SK-N-SH (cell line): ENCODE data around the gene MVB12B. TPM values are rescaled to one million over a fixed set of nuclear protein-coding genes. Genes with fewer than 3 reads are reported as not detected.

Experiments used
- CTCF ChIA-PET: fragments of 300-600, 350-600 bp; formaldehyde crosslinking; extraction: SDS; loops from one replicate; lab custom pipeline; 2021; lab: Yijun Ruan, JAX
- POLR2A ChIA-PET: fragments of 350-600 bp; sonication (Branson Sonifier 250); formaldehyde crosslinking; extraction: SDS; loops from one replicate; lab custom pipeline; 2020; ENCODE audit warnings: antibody characterized with exemption, inconsistent platforms; lab: Yijun Ruan, JAX
- DNase-seq: peaks from one replicate; pipeline ENCODE4 v3.0.0; 2012
- H2AFZ ChIP-seq: fragments of 200-600 bp; sonication (generic); 2 replicates; pipeline ENCODE4 v1.8.1; 2016; ENCODE audit warnings: antibody characterized with exemption, mild to moderate bottlenecking, low read depth
- H3F3A ChIP-seq: fragments of 200-600 bp; sonication (generic); replicated peaks from 2 replicates; pipeline ENCODE3; 2016; ENCODE audit warnings: antibody characterized with exemption, mild to moderate bottlenecking; ENCODE audit not compliant: insufficient read depth
- H3K27ac ChIP-seq, 2 experiments: fragments of 200-500 bp in 1 of 2; fragments of 200-600 bp in 1 of 2; sonication (Bioruptor generic) in 1 of 2; sonication (generic), shearing (Covaris generic) in 1 of 2; 2 replicates each; pipeline versions ENCODE4 v1.5.1 to v1.6.1; 2014 to 2016; ENCODE audit warnings: low read depth in 2 of 2, inconsistent platforms in 1 of 2, low read length in 1 of 2, mild to moderate bottlenecking in 1 of 2, mixed read lengths in 1 of 2
- H3K27me3 ChIP-seq: fragments of 200-600 bp; sonication (generic), shearing (Covaris generic); 2 replicates; pipeline ENCODE4 v1.6.1; 2016; ENCODE audit warnings: mixed run types; ENCODE audit not compliant: insufficient read depth
- H3K36me3 ChIP-seq, 2 experiments: fragments of 200-500 bp in 1 of 2; fragments of 200-600 bp in 1 of 2; sonication (Bioruptor generic) in 1 of 2; sonication (generic) in 1 of 2; replicated peaks in 1 of 2; 2 replicates each; pipeline versions ENCODE3 to v1.5.1; 2014 to 2016; ENCODE audit warnings: low read length in 1 of 2, mild to moderate bottlenecking in 1 of 2; ENCODE audit not compliant: insufficient read depth in 2 of 2, control insufficient read depth in 1 of 2
- H3K4me1 ChIP-seq, 2 experiments: fragments of 200-500 bp in 1 of 2; fragments of 200-600 bp in 1 of 2; sonication (Bioruptor generic) in 1 of 2; sonication (generic), shearing (Covaris generic) in 1 of 2; 2 replicates each; pipeline versions ENCODE4 v1.5.1 to v1.6.1; 2014 to 2016; ENCODE audit warnings: low read depth in 1 of 2, low read length in 1 of 2, mixed run types in 1 of 2; ENCODE audit not compliant: insufficient read depth in 2 of 2, control insufficient read depth in 1 of 2
- H3K4me2 ChIP-seq: fragments of 200-600 bp; sonication (generic), shearing (Covaris generic); 2 replicates; pipeline ENCODE4 v1.6.1; 2017; ENCODE audit warnings: mixed run types
- H3K4me3 ChIP-seq, 2 experiments: fragments of 200-500 bp in 1 of 2; fragments of 200-600 bp in 1 of 2; sonication (Bioruptor generic) in 1 of 2; sonication (generic), shearing (Covaris generic) in 1 of 2; 2 replicates each; pipeline versions ENCODE4 v1.5.1 to v1.8.1; 2014 to 2016; ENCODE audit warnings: low read depth in 2 of 2, inconsistent platforms in 1 of 2, low read length in 1 of 2, mild to moderate bottlenecking in 1 of 2, mixed read lengths in 1 of 2, moderate library complexity in 1 of 2
- H3K79me2 ChIP-seq: fragments of 200-600 bp; sonication (generic); 2 replicates; pipeline ENCODE4 v1.8.1; 2017; ENCODE audit warnings: mild to moderate bottlenecking; ENCODE audit not compliant: insufficient read depth
- H3K9ac ChIP-seq: fragments of 200-600 bp; sonication (generic); 2 replicates; pipeline ENCODE4 v1.6.1; 2017; ENCODE audit warnings: mixed run types
- H3K9me2 ChIP-seq: fragments of 200-600 bp; sonication (generic); 2 replicates; pipeline ENCODE4 v1.6.1; 2017; ENCODE audit warnings: mixed run types
- H3K9me3 ChIP-seq: fragments of 200-600 bp; sonication (generic); 2 replicates; pipeline ENCODE4 v1.6.1; 2017; ENCODE audit warnings: mixed run types, mild to moderate bottlenecking, moderate library complexity
- H4K20me1 ChIP-seq: fragments of 200-600 bp; sonication (generic); 2 replicates; pipeline ENCODE4 v1.6.1; 2017; ENCODE audit warnings: mild to moderate bottlenecking, mixed run types; ENCODE audit not compliant: insufficient read depth
- CHD2 ChIP-seq: fragments of 150-350 bp; IDR thresholded peaks from 2 replicates; pipeline ENCODE4 v1.6.1; 2018; ENCODE audit warnings: low read length; ENCODE audit not compliant: partially characterized antibody
- EP300 ChIP-seq, 2 experiments: IDR thresholded peaks; 2 replicates each; pipeline versions ENCODE4 v1.4.0 to v1.6.1; 2012; ENCODE audit warnings: borderline replicate concordance in 1 of 2, low read depth in 1 of 2, low read length in 1 of 2
- EZH2phosphoT487 ChIP-seq: fragments of 200-600 bp; sonication (generic); IDR thresholded peaks from 2 replicates; pipeline ENCODE4 v1.6.1; 2017; ENCODE audit warnings: low read depth, mixed run types, mild to moderate bottlenecking, antibody characterized with exemption, moderate library complexity, borderline replicate concordance
- FOSL2 ChIP-seq: IDR thresholded peaks from 2 replicates; pipeline ENCODE4 v1.4.0; 2012; ENCODE audit warnings: low read depth, mild to moderate bottlenecking, moderate library complexity, borderline replicate concordance
- FOXM1 ChIP-seq: IDR thresholded peaks from 2 replicates; pipeline ENCODE4 v1.4.0; 2012; ENCODE audit warnings: low read depth, mild to moderate bottlenecking
- GABPA ChIP-seq: IDR thresholded peaks from 2 replicates; pipeline ENCODE4 v1.4.0; 2012; ENCODE audit warnings: low read depth, mild to moderate bottlenecking
- IRF3 ChIP-seq: fragments of 150-350 bp; IDR thresholded peaks from 2 replicates; pipeline ENCODE4 v1.6.1; 2016; ENCODE audit warnings: mild to moderate bottlenecking, low read depth, low read length
- MAX ChIP-seq: IDR thresholded peaks from 2 replicates; pipeline ENCODE4 v1.4.0; 2012; ENCODE audit warnings: low read depth
- MXI1 ChIP-seq: IDR thresholded peaks from 2 replicates; pipeline ENCODE4 v1.6.1; 2012; ENCODE audit warnings: mild to moderate bottlenecking, low read depth, low read length, improper control_type of control experiment
- NFIC ChIP-seq: IDR thresholded peaks from 2 replicates; pipeline ENCODE4 v1.4.0; 2012; ENCODE audit warnings: borderline replicate concordance
- NRF1 ChIP-seq: IDR thresholded peaks from 2 replicates; pipeline ENCODE4 v1.6.1; 2012; ENCODE audit warnings: low read depth, mild to moderate bottlenecking, low read length
- POLR2AphosphoS5 ChIP-seq: IDR thresholded peaks from 2 replicates; pipeline ENCODE4 v1.6.1; 2012; ENCODE audit warnings: low read depth, low read length
- RCOR1 ChIP-seq: fragments of 150-350 bp; IDR thresholded peaks from 2 replicates; pipeline ENCODE4 v1.6.1; 2017; ENCODE audit warnings: antibody characterized with exemption, low read length
- SMC3 ChIP-seq: IDR thresholded peaks from 2 replicates; pipeline ENCODE4 v1.6.1; 2012; ENCODE audit warnings: low read depth, low read length, improper control_type of control experiment
- TAF1 ChIP-seq: IDR thresholded peaks from 2 replicates; pipeline ENCODE4 v1.6.1; 2012; ENCODE audit warnings: low read depth, mild to moderate bottlenecking, low read length, moderate library complexity, borderline replicate concordance
- TCF12 ChIP-seq: IDR thresholded peaks from 2 replicates; pipeline ENCODE4 v1.4.0; 2012
- YY1 ChIP-seq: IDR thresholded peaks from 2 replicates; pipeline ENCODE4 v1.4.0; 2012; ENCODE audit warnings: low read depth, mild to moderate bottlenecking
- WGBS: methylation state at CpG from one replicate; pipeline ENCODE4 v1.1.6; 2017; ENCODE audit warnings: low lambda C conversion rate; 5-methylcytosine and 5-hydroxymethylcytosine counted together
- polyA plus RNA-seq, 3 experiments: library from polyadenylated mRNA; depleted of rRNA; stranded (reverse); fragments of >200 nt; gene quantifications; 2 replicates each; pipeline ENCODE4 v1.2.3, GENCODE V29; 2012
- TF ChIP-seq, protein P1 (sequence below): IDR thresholded peaks from 2 replicates; pipeline ENCODE4; 2012

MVB12B gene
- polyA plus RNA-seq, 1 of the 3 experiments (the other 2 are of a cell fraction), result 5.1 TPM

GRCh38 chr9:126341902-126342301 is 15.3 kb downstream of the MVB12B start:
- no peaks in the 10 kb centered on the region for H3F3A ChIP-seq
- CTCF ChIA-PET, result interaction anchor here (1.2 to 1.8 kb wide), 2 partner anchors 20 to 57 kb away, joined by 4 to 6 read pairs; no protein-coding TSS in a partner anchor
- no peaks in the 10 kb centered on the region; a peak in 1 of 4 replicates for H3K4me1 ChIP-seq
- no peak overlapping the region for H3K27ac ChIP-seq
- POLR2A ChIA-PET, result no interaction called here
- H4K20me1 ChIP-seq, result peaks cover 18% of the 10 kb centered on the region; the same call in 1 of the 2 replicates
- peaks cover 15 to 29% of the 10 kb centered on the region in 2 experiments for H3K36me3 ChIP-seq
- H3K27me3 ChIP-seq, result no peaks in the 10 kb centered on the region
- no peak overlapping the region for H2AFZ ChIP-seq
- H3K9me3 ChIP-seq, result no peaks in the 10 kb centered on the region
- no peak for TF ChIP-seq SMC3
- no peak for TF ChIP-seq POLR2AphosphoS5
- no peak for TF ChIP-seq TCF12
- no peak for TF ChIP-seq TAF1
- no peak for TF ChIP-seq CHD2
- no peak for TF ChIP-seq NFIC
- TF ChIP-seq, all 33 proteins: peak for 0
- H3K9me2 ChIP-seq, result no peaks in the 10 kb centered on the region
- no peak overlapping the region for H3K9ac ChIP-seq
- 95% methylated on average over 4 of the region's 4 CpGs for WGBS
- H3K4me3 ChIP-seq, result no peak overlapping the region
- no peak overlapping the region for H3K4me2 ChIP-seq
- H3K79me2 ChIP-seq, result no peaks in the 10 kb centered on the region
- DNase-seq, result no peak

- peaks cover 11% of the 10 kb centered on the region; the same call in 1 of the 2 replicates for H4K20me1 ChIP-seq
- POLR2A ChIA-PET, result no interaction called here
- CTCF ChIA-PET, result interaction anchor here (1.1 to 1.8 kb wide), 3 partner anchors 13 to 56 kb away, joined by 3 to 6 read pairs (median 4); no protein-coding TSS in a partner anchor
- no peaks in the 10 kb centered on the region for H3F3A ChIP-seq
- H3K79me2 ChIP-seq, result no peaks in the 10 kb centered on the region
- no peak overlapping the region for H3K9ac ChIP-seq
- TF ChIP-seq, protein P1, sequence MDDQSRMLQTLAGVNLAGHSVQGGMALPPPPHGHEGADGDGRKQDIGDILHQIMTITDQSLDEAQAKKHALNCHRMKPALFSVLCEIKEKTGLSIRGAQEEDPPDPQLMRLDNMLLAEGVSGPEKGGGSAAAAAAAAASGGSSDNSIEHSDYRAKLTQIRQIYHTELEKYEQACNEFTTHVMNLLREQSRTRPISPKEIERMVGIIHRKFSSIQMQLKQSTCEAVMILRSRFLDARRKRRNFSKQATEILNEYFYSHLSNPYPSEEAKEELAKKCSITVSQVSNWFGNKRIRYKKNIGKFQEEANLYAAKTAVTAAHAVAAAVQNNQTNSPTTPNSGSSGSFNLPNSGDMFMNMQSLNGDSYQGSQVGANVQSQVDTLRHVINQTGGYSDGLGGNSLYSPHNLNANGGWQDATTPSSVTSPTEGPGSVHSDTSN, result no peak
- TF ChIP-seq MAX (no peak), NRF1 (no peak), FOXM1 (no peak), FOSL2 (no peak), RCOR1 (no peak), YY1 (no peak), EZH2phosphoT487 (no peak), CHD2 (no peak), EP300 (IDR thresholded peaks at IDR 0.05; ENCODE audit: borderline replicate concordance in 1 of 2, low read depth in 1 of 2, low read length in 1 of 2) (no peak), GABPA (no peak), TAF1 (no peak), POLR2AphosphoS5 (no peak), MXI1 (no peak), IRF3 (no peak)
- no peak overlapping the region for H3K27ac ChIP-seq
- peaks cover 15 to 29% of the 10 kb centered on the region in 2 experiments for H3K36me3 ChIP-seq
- no peak overlapping the region for H2AFZ ChIP-seq
- no peaks in the 10 kb centered on the region for H3K9me2 ChIP-seq
- no peak for DNase-seq
- no peak overlapping the region for H3K4me2 ChIP-seq
- WGBS, result 96% methylated on average over 9 of the region's 10 CpGs
- no peaks in the 10 kb centered on the region for H3K27me3 ChIP-seq
- H3K4me3 ChIP-seq, result no peak overlapping the region
- no peaks in the 10 kb centered on the region for H3K9me3 ChIP-seq
- no peaks in the 10 kb centered on the region; a peak in 1 of 4 replicates for H3K4me1 ChIP-seq
These were observed 16.0 kb downstream of the MVB12B start for GRCh38 chr9:126342621-126343031.
